Adipose tissue (tissue), 3 donors: ENCODE measurements around the gene CACNA2D3. TPM values are rescaled to one million over a fixed set of nuclear protein-coding genes. Genes with fewer than 3 reads are reported as not detected.

Experiments used
- H3K27ac ChIP-seq: one replicate; pipeline ENCODE4 v1.5.1; 2013; ENCODE audit warnings: low read depth, low read length
- WGBS, 3 donors: extraction: QIAGEN DNeasy Blood & Tissue Kit; methylation state at CpG; one replicate each; pipeline ENCODE4 v1.1.7; 2013; 5-methylcytosine and 5-hydroxymethylcytosine counted together
- polyA plus RNA-seq, 3 donors: library from polyadenylated mRNA; stranded (reverse); fragments of 200-250 nt; gene quantifications; one replicate each; pipeline ENCODE4 v1.2.3, GENCODE V29; 2013
- donor health status: healthy with polysubstance abuse.
- donor health status: Bipolar disorder and iron deficiency.
- donor health status: healthy.

Gene CACNA2D3
- polyA plus RNA-seq, 3 donors, result 0.08 to 3.0 (median 0.30) TPM

DNA sequence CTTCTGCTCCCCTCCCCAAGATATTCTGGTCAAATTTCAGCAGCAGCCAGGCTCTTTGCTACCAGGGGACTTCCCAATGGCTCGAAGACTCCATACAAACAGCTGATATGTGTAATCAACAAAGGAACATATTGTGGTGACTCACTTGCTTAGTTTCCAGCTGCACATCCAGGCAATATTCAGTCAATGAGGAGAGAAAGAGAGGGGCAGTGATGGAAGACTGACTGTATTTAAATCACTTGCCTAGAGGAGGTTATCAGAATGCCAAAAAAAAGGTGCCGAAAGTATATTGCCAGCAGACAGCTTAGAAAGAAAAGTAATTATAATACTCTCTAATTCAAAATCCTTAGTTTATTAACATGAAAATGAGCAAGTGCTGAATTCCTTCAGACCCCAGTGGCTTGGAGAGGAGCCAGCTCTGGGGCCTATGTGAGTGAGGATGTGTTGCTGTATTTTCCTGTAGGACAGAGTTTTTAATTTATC, 569.0 kb downstream of the CACNA2D3 start:
- WGBS, 3 donors, result 49 to 61% (median 61%) methylated on average over 2 of the region's 2 CpGs

DNA sequence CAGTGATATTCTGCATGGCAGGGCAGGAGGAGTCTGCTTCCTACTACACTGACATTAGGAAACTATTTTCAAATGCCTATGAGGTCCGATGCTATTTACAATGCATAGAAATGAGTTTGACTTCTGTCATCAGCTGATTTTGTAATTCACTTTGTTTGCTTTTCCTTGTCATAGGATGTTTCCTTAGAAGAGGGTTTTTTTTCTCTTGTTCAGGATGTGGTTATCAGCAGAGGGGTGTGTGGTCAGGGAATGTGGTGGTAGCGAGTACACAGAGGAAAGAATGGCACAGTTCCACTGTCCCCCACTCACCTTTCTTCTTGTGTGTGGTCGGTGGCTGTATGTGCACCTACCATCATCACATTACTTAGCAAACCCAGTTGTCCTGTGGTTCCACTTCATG, 574.0 kb downstream of the CACNA2D3 start:
- WGBS, 3 donors, result 36 to 59% (median 56%) methylated on average over 3 of the region's 3 CpGs
- H3K27ac ChIP-seq, result no peak overlapping the region

More for the DNA sequence above, 569.0 kb downstream of the CACNA2D3 start:
- no peak overlapping the region for H3K27ac ChIP-seq

DNA sequence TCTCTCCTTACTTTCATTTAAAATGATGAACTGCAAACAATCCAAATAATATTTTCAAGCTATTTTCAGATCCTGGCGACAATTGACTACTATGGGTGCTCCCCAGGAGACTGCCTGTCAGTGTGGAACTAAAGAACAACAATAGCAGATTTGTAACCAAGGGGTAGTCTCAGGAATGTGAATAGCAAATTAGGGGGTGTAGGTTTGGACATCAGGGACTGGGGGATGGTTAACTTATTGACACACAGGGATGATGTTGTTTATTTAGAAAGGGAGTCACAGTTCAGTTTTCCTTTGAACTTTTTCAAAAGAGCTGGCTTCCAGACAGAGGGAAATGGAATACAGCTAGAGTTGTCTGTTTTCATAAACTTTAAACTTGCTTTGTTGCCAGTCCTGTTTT, 575.7 kb downstream of the CACNA2D3 start:
- 36 to 49% (median 44%) methylated on average over 1 of the region's 1 CpG for WGBS, 3 donors
- no peak overlapping the region for H3K27ac ChIP-seq

DNA sequence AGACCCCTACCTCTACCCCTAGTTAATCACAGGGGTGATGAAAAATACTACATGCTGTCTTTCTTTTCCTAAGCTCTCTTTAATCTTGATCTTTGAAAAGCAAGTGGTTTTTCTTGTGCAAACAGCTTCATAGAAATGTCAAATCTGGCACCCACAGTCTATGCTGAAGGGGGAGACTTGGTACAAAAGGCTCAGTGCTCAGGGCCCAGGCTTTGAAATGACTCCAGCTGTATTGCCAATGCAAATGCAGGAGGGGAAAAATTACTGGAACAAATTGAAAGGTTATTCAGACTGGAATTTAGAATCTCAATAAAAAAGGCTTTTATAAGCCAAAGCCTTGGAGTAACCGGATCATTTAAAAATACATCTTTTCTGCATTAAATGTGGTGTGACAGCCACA, 581.6 kb downstream of the CACNA2D3 start:
- whole genome bisulfite sequencing, 3 donors, result 81 to 83% (median 82%) methylated on average over 1 of the region's 1 CpG

DNA sequence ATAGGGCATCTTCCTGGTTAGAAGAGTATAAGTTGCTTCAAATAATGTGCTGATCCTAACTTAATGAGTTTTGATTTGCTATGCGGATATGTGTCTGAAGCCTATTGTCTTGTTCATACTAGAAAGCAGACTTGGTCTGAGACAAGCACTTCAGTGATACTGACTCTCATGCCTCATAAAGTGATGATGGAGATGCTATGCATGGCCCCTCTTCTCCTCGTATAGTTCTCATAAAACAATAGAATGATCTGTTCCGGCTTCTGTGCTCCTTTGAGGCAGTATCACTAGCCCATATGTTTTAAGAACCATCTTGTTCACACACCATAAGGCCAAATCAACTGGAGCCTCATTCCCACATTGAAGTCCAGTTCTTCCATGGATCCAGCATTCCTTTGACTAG, 583.4 kb downstream of the CACNA2D3 start:
- no peak overlapping the region for H3K27ac ChIP-seq
- 78 to 91% (median 91%) methylated on average over 3 of the region's 3 CpGs for WGBS, 3 donors

More for the DNA sequence above, 581.6 kb downstream of the CACNA2D3 start:
- H3K27ac ChIP-seq, result no peak overlapping the region

DNA sequence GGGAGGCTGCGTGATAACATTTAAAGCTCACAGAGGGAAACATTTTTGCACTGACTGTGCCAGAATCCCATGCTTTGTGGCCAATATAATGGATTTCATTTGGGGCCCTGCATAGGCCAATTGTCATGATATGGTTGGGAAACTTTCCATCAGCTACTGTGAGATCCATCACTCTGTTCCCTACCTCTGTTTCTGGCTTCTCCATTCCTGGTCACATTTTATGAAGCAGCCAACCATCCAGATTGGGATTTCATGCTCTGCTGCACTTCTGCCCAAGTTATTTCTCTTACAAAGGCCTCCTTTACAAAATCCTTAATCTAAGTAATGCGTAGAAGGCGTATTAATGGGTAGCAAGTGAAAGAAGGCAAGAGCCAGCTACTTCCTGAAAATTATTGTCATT, 584.4 kb downstream of the CACNA2D3 start:
- H3K27ac ChIP-seq, result no peak overlapping the region
- 86 to 97% (median 91%) methylated on average over 3 of the region's 3 CpGs for WGBS, 3 donors

DNA sequence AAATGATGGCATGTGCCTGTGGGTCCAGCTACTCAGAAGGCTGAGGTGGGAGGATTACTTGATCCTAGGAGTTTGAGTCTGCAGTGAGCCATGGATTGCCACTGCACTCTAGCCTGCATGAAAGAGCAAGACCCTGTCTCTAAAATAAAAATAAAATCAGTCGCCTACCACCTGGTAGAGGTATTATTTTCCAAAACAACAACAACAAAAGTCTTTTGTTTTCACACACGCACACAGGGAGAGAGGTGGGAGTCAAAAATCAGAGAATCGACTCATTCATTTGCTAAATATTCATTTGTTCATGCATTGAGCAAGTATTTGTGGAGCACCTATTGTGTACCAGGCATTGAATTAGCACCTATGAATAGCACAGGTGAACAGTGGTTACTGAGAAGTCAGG, 587.4 kb downstream of the CACNA2D3 start:
- 70 to 89% (median 85%) methylated on average over 3 of the region's 3 CpGs for whole genome bisulfite sequencing, 3 donors

DNA sequence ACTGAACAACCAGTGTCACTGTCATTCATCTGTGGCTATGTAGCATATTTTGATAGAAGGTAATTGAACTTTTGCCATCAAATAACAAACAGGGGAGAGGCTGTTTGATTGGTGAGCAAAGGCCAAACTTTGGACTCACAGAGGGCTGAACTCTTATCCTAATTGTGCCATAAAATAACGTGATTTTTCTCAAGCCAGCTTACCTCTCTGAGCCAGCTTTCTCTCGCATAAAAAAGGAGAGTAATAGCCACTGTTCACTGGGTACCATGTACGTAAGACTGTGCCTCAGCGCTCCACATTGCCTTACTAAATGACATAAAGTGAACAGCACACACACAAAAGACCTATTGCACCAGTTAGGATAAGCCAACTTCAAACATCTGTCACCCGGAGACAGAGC, 588.6 kb downstream of the CACNA2D3 start:
- H3K27ac ChIP-seq, result no peak overlapping the region
- WGBS, 3 donors, result 68 to 89% (median 74%) methylated on average over 5 of the region's 5 CpGs

More for the DNA sequence above, 587.4 kb downstream of the CACNA2D3 start:
- no peak overlapping the region for H3K27ac ChIP-seq

DNA sequence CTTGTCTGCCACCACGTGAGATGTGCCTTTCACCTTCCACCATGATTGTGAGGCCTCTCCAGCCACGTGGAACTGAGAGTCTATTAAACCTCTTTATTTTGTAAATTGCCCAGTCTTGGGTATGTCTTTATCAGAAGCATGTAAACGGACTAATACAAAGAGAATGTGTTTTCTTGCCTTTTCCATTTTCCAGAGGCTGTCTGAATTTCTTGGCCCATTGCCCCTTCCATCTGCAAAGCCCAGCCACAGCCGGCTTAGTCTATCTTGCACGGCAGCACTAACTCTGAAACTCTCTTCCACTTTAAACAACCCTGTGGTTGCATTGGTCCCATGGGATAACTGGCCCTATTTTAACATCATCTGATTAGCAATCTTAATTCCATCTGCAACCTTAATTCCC, 590.2 kb downstream of the CACNA2D3 start:
- no peak overlapping the region for H3K27ac ChIP-seq
- WGBS, 3 donors, result 56 to 66% (median 62%) methylated on average over 5 of the region's 5 CpGs

DNA sequence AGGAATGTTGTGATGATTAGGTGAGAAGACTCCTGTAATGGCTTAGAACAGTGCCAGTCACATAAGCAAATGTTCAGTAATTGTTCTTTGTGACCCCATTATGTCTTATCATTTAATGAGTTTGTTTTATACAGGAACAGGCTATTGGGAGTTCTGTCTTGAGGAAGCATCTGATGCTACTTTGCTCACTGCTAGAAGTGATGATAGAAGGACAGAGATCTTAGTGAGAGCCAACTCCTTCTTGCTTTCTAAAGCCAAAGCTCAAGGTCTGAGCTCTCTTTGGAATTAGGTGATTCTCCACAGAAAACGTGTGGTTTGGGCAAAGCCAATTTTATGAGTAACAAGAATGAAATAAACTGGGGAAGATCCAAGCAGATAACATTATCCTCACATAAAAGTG, 590.7 kb downstream of the CACNA2D3 start:
- H3K27ac ChIP-seq, result no peak overlapping the region
- 33 to 43% (median 36%) methylated on average over 1 of the region's 1 CpG for WGBS, 3 donors

DNA sequence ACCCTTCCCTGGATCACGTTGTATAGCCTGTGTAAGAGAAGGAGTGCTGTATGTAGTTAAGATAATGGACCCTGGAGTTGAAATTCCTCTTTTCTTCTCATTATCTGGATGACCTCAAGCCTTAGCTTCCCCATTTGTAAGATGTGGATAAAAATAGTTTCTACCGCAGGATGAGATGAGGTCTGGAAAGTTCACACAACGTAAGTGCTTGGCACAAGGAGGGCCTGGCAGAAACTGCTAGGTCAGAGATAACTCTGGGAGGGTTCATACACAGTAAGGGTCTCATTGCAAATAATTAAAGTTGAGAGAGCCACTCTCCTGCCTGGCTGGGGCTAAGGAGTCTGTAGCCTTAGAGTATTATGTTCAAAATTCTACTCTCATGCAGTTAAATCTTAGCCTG, 591.1 kb downstream of the CACNA2D3 start:
- 22 to 63% (median 27%) methylated on average over 3 of the region's 3 CpGs for WGBS, 3 donors
- H3K27ac ChIP-seq, result no peak overlapping the region

DNA sequence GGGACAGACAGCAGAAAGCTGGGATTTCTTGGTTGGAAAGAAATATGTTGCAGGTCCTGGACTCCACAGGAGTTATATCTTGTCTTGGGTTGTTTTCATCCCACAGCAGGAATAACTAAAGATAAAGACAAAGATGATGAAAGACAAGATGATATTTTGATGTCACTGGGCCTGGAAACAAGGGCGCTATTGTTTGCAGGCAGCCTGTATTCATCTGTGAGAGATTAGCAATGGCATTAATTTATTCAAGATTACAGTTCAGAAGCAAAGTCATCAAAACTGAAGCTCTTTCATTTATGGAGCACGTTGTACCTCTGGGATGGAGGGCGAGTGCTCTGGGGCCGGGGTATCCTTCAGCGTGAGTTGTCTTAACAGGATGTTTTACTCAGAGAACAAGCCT, 591.7 kb downstream of the CACNA2D3 start:
- H3K27ac ChIP-seq, result no peak overlapping the region
- 82 to 91% (median 85%) methylated on average over 5 of the region's 5 CpGs for WGBS, 3 donors

DNA sequence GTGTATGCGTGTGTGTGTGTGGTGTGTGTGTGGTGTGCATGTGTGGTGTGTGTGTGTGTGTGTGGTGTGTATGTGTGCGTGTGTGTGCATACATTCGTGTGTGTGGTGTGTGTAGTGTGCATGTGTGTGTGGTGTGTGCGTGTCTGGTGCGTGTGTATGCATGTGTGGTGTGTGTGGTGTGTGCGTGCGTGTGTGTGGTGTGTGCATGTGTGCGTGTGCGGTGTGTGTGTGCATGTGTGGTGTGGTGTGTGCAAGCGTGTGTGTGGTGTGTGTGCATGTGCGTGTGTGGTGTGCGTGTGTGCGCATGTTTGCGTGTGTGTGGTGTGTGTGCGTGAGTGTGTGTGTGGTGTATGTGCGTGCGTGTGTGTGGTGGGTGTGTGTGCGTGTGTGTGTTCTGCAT, 595.2 kb downstream of the CACNA2D3 start:
- H3K27ac ChIP-seq, result no peak overlapping the region
- 92 to 97% (median 93%) methylated on average over 14 to 18 of the region's 18 CpGs for WGBS, 3 donors

DNA sequence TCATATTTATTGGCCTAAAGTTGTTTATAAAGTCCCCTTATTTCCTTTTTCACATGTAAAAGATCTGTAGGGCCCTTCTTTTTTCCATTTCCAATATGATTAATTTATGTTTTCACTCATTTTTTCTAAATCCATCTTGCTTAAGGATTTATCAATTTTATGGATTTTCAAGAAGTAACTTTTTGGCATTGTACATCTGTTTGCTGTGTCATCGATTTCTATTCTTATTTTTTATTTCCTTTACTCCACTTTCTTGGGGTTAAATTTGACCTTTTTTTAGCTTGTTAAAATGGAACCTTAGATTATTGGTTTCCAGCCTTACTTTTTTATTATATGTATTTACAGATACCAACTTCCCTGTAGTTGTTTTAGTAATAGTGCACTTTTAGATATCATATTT, 597.6 kb downstream of the CACNA2D3 start:
- WGBS, 3 donors, result 84 to 94% (median 90%) methylated on average over 1 of the region's 1 CpG
- no peak overlapping the region for H3K27ac ChIP-seq

DNA sequence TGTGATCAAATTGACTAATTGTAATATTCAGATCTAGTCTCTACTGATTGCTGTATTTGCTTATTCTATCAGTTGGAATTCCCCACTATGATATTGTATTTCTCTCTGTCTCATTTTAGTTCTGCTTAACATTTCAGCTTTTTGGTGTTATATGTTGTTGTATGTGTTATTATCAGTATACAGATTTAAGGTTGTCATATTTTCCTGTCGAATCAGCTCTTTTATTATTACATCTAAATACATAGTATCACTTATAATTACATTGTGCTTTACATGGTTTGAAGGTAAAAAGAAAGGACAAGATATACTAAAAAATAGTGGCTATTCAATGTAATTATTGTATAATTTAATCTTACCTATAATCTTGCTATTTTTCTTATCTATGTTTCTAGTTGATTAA, 598.3 kb downstream of the CACNA2D3 start:
- no peak overlapping the region for H3K27ac ChIP-seq
- WGBS, 3 donors, result 86 to 93% (median 88%) methylated on average over 1 of the region's 1 CpG

DNA sequence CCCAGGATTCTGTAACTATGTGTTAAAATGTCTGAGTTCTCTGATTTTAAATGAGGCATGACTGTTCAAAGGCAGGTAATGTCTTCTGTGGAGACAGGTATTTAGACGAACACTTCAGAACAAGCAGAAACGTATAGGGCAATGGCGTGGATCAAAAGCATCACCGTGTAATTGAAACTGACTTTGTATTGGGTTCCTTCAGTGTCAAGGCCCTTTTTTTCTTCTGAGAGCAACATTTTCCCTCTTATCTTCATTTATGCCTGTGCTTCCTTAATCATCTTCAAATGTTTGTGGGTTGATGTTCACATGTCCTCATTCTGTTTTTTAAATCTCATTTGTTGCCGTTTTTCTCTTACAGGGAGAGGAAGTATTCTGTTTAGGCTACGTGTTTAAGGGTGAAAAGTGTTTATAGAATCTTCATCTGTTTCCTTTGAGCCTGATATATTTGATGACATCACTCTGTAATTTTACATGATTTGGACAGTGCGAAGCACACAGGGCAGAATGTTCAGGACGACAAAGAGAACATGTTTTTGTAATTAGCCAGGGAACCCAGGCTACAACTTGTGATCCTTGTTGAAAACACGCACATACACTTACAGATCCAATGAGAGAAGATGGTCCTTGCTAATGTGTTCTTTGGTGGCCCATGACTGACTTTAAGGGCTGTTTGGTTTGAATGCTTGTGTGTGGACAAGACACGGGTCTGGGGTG, 609.5 kb downstream of the CACNA2D3 start:
- no peak overlapping the region for H3K27ac ChIP-seq
- 69 to 78% (median 71%) methylated on average over 10 of the region's 10 CpGs for WGBS, 3 donors

DNA sequence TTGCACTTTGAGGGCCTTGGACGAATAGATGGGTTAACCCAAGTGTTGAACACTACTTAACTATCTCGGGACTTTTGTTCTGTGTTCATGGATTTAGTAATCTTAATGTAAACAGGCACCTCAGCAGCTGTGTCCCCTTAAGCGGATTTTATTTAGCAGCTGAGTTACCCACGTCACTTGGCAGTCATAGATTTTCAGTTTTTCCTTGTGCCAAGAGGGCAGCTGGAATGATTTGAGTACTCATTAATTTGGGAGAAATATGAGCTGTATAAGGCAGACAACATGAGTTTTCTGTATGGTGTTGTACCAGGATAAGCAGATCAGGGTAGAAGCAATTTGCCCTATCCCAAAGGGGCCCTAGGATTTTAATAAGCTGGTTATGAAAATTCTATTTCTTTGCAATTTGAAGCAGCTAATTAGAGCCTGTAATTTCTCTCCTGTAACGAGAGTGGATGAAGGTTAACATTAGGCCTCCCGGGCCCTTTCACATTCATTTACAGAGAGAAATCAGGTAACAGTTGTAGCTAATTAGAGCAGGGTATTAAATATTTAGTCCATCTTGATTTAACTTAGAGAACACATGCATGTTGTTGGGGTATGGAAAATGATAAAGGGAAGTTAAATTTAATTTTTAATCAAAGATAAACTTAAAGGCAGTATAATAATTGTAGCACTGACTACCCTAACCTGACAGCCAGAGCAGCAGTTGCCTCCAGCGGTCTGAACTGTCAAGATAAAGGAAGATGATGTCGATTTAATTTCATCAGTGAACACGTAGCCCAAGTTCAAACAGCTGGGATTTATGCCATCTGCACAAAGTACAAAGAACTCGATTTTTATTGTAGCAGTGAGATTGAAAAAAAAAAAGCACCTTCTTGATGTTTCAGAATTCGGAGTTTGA, 611.0 kb downstream of the CACNA2D3 start:
- H3K27ac ChIP-seq, result no peak overlapping the region
- WGBS, 3 donors, result 37 to 84% (median 77%) methylated on average over 11 of the region's 11 CpGs

DNA sequence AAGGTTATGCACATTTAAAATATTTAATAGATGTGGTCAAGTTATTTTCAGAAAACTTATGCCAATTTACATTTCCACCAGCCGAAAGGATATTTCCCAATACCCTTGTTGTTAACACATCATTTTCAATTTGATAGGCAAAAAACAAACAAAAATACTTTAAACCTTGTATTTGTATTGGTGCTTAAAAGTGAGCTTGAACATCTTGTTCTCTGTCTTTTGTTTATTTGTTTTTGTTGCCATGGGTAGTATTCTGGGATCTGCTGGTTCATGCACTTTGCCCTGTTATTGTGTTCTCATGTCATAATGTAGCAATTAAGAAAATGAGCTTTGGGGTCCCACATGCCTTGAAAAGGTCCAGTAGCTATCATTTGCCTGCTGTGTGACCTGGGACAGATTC, 614.1 kb downstream of the CACNA2D3 start:
- WGBS, 3 donors, result 45 to 68% (median 52%) methylated on average over 1 of the region's 1 CpG
- no peak overlapping the region for H3K27ac ChIP-seq

DNA sequence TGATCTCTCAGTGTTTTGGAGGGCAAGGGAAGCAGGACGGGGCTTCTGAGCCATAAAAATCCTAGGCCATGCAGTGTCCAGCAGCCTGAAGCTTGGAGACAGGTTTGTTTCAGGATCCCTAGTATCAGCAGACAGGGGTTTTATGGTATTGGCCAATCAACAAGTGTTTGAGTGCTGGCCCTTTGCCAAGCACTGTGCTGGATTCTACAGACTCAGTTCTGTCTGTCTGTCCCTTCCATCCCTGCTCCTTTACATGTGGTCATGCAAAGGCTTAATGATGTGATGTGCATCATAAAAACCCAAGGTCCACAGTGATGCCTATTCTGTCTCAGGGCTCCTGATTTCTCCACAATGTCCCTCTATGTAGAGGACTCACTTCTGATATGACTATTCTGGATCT, 621.4 kb downstream of the CACNA2D3 start:
- WGBS, 3 donors, result 43 to 71% (median 65%) methylated on average over 1 of the region's 1 CpG

More for the DNA sequence above, 621.4 kb downstream of the CACNA2D3 start:
- H3K27ac ChIP-seq, result no peak overlapping the region
